Mesenchymal stem cell (in vitro differentiated cells and primary cell): ENCODE measurements around the gene KLK11.

ENCODE experiments used
- DNase-seq: peaks from one replicate; pipeline ENCODE4 v3.0.0-alpha.2; 2013
- H2AFZ ChIP-seq: one replicate; pipeline ENCODE4 v1.6.1; 2013; ENCODE audit warnings: low read depth, mild to moderate bottlenecking, control low read depth, inconsistent platforms, low read length, moderate library complexity
- H2AK5ac ChIP-seq: 2 replicates; pipeline ENCODE4 v1.6.1; 2013; ENCODE audit warnings: low read length, moderate library complexity, mild to moderate bottlenecking, inconsistent platforms; ENCODE audit not compliant: severe bottlenecking
- H2BK120ac ChIP-seq: one replicate; pipeline ENCODE4 v1.6.1; 2013; ENCODE audit warnings: low read depth, mild to moderate bottlenecking, inconsistent platforms, low read length, moderate library complexity
- H2BK12ac ChIP-seq, 2 experiments: one replicate each; pipeline ENCODE4 v1.6.1; 2013; ENCODE audit warnings: inconsistent platforms in 2 of 2, low read length in 2 of 2, mild to moderate bottlenecking in 2 of 2, moderate library complexity in 2 of 2, control low read depth in 1 of 2
- H2BK15ac ChIP-seq: one replicate; pipeline ENCODE4 v1.6.1; 2013; ENCODE audit warnings: mild to moderate bottlenecking, low read depth, inconsistent platforms; ENCODE audit not compliant: poor library complexity, severe bottlenecking
- H2BK5ac ChIP-seq: 2 replicates; pipeline ENCODE4 v1.6.1; 2013; ENCODE audit warnings: low read depth, mild to moderate bottlenecking, low read length, control low read depth, inconsistent platforms; ENCODE audit not compliant: poor library complexity, severe bottlenecking
- H3K14ac ChIP-seq, 2 experiments: one replicate each; pipeline ENCODE4 v1.6.1; 2013; ENCODE audit warnings: inconsistent platforms in 2 of 2, low read length in 2 of 2, control low read depth in 1 of 2, mild to moderate bottlenecking in 1 of 2, moderate library complexity in 1 of 2
- H3K18ac ChIP-seq, 2 experiments: one replicate each; pipeline ENCODE4 v1.6.1; 2013; ENCODE audit warnings: inconsistent platforms in 2 of 2, low read length in 2 of 2, control low read depth in 1 of 2, low read depth in 1 of 2, mild to moderate bottlenecking in 1 of 2
- H3K23ac ChIP-seq, 2 experiments: one replicate each; pipeline ENCODE4 v1.6.1; 2013; ENCODE audit warnings: inconsistent platforms in 2 of 2, low read length in 2 of 2, mild to moderate bottlenecking in 2 of 2, moderate library complexity in 2 of 2, control low read depth in 1 of 2
- H3K27ac ChIP-seq: 2 replicates; pipeline ENCODE4 v1.5.1; 2013; ENCODE audit warnings: mild to moderate bottlenecking, moderate library complexity, low read length, control low read depth, inconsistent platforms; ENCODE audit not compliant: poor library complexity, severe bottlenecking
- H3K27me3 ChIP-seq, 2 experiments: 2 replicates each; pipeline versions ENCODE4 v1.6.1 to v1.7.0; 2013; ENCODE audit warnings: low read length in 2 of 2, mild to moderate bottlenecking in 2 of 2, moderate library complexity in 2 of 2, control low read depth in 1 of 2, inconsistent platforms in 1 of 2; ENCODE audit not compliant: control insufficient read depth in 1 of 2, insufficient read depth in 1 of 2
- H3K36me3 ChIP-seq, 2 experiments: 2 replicates each; pipeline versions ENCODE4 v1.6.1 to v1.7.0; 2013; ENCODE audit warnings: low read length in 2 of 2, control low read depth in 1 of 2, inconsistent platforms in 1 of 2, low read depth in 1 of 2, mild to moderate bottlenecking in 1 of 2; ENCODE audit not compliant: insufficient read depth in 2 of 2, control insufficient read depth in 1 of 2
- H3K4ac ChIP-seq, 2 experiments: one replicate each; pipeline ENCODE4 v1.6.1; 2013; ENCODE audit warnings: inconsistent platforms in 2 of 2, low read length in 2 of 2, mild to moderate bottlenecking in 2 of 2, moderate library complexity in 2 of 2, control low read depth in 1 of 2, low read depth in 1 of 2
- H3K4me1 ChIP-seq: 2 replicates; pipeline ENCODE4 v1.6.1; 2013; ENCODE audit warnings: low read depth, low read length, control low read depth; ENCODE audit not compliant: control insufficient read depth, insufficient read depth
- H3K4me2 ChIP-seq: 2 replicates; pipeline ENCODE4 v1.6.1; 2013; ENCODE audit warnings: low read length, mild to moderate bottlenecking, inconsistent platforms; ENCODE audit not compliant: poor library complexity, severe bottlenecking
- H3K4me3 ChIP-seq, 2 experiments: 2 replicates each; pipeline versions ENCODE4 v1.5.1 to v1.7.0; 2013; ENCODE audit warnings: low read length in 2 of 2, mild to moderate bottlenecking in 2 of 2, control low read depth in 1 of 2, low read depth in 1 of 2; ENCODE audit not compliant: insufficient read depth in 1 of 2
- H3K79me1 ChIP-seq: replicated peaks from 2 replicates; pipeline ENCODE4 v1.6.1; 2013; ENCODE audit warnings: mild to moderate bottlenecking, control low read depth, low read length, inconsistent platforms; ENCODE audit not compliant: poor library complexity, severe bottlenecking
- H3K9ac ChIP-seq: 2 replicates; pipeline ENCODE4 v1.7.0; 2013; ENCODE audit warnings: mild to moderate bottlenecking, low read length, moderate library complexity
- H3K9me3 ChIP-seq: 2 replicates; pipeline ENCODE4 v1.7.0; 2013; ENCODE audit warnings: mild to moderate bottlenecking, low read length; ENCODE audit not compliant: control insufficient read depth
- H4K8ac ChIP-seq: one replicate; pipeline ENCODE4 v1.6.1; 2013; ENCODE audit warnings: inconsistent platforms, mild to moderate bottlenecking, low read length, moderate library complexity
- H4K91ac ChIP-seq: one replicate; pipeline ENCODE4 v1.6.1; 2013; ENCODE audit warnings: mild to moderate bottlenecking, low read length, inconsistent platforms
- WGBS: methylation state at CpG from one replicate; pipeline ENCODE4 v1.1.7; 2013; ENCODE audit warnings: mixed read lengths; 5-methylcytosine and 5-hydroxymethylcytosine counted together

KLK11 gene

DNA sequence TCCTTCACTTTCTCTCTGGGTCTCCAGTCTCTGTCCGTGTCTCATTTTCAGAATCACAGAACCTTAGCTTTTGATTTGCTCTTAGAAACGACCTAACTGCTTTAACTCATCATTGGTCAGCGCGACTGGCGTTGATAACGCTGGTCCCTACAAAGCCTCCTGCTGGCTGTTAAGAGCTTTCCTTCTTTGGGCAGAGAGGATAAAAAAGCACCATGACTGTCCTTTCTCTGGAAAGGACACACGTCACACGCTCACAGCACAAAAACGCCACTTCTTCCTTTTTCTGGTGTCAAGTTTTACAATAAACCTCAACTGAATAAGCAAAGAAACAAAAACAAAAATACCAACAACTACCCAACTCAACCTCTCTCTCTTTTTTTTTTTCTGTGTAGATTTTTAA, 10.1 kb upstream of the KLK11 start:
- Histone ChIP-seq H2AFZ (no peak overlapping the region), H3K4ac (no peak overlapping the region), H2BK120ac (no peak overlapping the region), H3K23ac (no peak overlapping the region), H2BK12ac (no peak overlapping the region), H2AK5ac (no peak overlapping the region), H2BK5ac (no peak overlapping the region), H3K18ac (no peak overlapping the region), H3K79me1 (no peaks in the 10 kb centered on the region), H3K4me3 (no peak overlapping the region), H3K36me3 (no peaks in the 10 kb centered on the region), H3K27ac (no peak overlapping the region), H3K4me2 (no peak overlapping the region), H4K8ac (no peak overlapping the region), H3K9ac (no peak overlapping the region), H3K14ac (no peak overlapping the region), H3K9me3 (no peaks in the 10 kb centered on the region), H4K91ac (no peak overlapping the region), H2BK15ac (no peak overlapping the region), H3K4me1 (no peaks in the 10 kb centered on the region), H3K27me3 (peaks cover 0 to 14% of the 10 kb centered on the region in 2 experiments)
- DNase-seq: no peak
- WGBS: 57% methylated on average over 9 of the region's 9 CpGs

DNA sequence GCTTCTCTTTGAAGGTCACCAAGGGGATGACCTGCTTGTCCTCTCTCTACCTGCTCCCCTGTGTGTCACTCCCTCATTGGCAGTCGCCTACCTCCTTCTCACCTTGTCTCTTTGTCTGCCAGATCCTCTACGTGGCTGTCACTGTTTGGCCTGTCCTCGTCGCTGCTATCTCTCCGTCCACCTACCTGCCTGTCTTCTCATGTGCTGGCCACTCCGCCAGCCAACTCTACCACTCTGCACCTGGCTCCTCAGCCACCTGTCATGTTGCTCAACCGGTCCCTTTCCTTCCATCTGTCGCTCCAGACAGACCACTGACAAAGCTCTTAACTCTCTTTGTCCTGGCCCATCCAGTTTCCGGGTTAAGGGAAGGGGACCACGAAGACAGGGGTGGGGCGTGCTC, 8.3 kb upstream of the KLK11 start, which contains the start of gene KLK12:
KLK12 (minus strand) TSS at position 299 of the 400 bp plus-strand sequence. CDS start 381 bp downstream, outside the sequence.
- no peak for DNase-seq
- 59% methylated on average over 8 of the region's 11 CpGs for WGBS
- peaks cover 0 to 14% of the 10 kb centered on the region in 2 experiments for H3K27me3 ChIP-seq
- H3K4me1 ChIP-seq: no peaks in the 10 kb centered on the region
- H2AFZ ChIP-seq: no peak within 1 kb of the TSS
- no peaks in the 10 kb centered on the region for H3K9me3 ChIP-seq
- H3K4me2 ChIP-seq: no peak within 1 kb of the TSS
- H3K79me1 ChIP-seq: no peaks in the 10 kb centered on the region
- H3K27ac ChIP-seq: no peak within 1 kb of the TSS
- H4K8ac ChIP-seq: no peak within 1 kb of the TSS
- H3K18ac ChIP-seq: no peak within 1 kb of the TSS
- no peaks in the 10 kb centered on the region for H3K36me3 ChIP-seq
- no peak within 1 kb of the TSS for H3K23ac ChIP-seq
- H3K4ac ChIP-seq: no peak within 1 kb of the TSS
- no peak within 1 kb of the TSS for H2BK5ac ChIP-seq
- no peak within 1 kb of the TSS for H3K14ac ChIP-seq
- H4K91ac ChIP-seq: no peak within 1 kb of the TSS
- no peak within 1 kb of the TSS for H2AK5ac ChIP-seq
- no peak within 1 kb of the TSS for H2BK12ac ChIP-seq
- H2BK120ac ChIP-seq: no peak within 1 kb of the TSS
- H3K4me3 ChIP-seq: no peak within 1 kb of the TSS
- no peak within 1 kb of the TSS for H2BK15ac ChIP-seq
- H3K9ac ChIP-seq: no peak within 1 kb of the TSS

DNA sequence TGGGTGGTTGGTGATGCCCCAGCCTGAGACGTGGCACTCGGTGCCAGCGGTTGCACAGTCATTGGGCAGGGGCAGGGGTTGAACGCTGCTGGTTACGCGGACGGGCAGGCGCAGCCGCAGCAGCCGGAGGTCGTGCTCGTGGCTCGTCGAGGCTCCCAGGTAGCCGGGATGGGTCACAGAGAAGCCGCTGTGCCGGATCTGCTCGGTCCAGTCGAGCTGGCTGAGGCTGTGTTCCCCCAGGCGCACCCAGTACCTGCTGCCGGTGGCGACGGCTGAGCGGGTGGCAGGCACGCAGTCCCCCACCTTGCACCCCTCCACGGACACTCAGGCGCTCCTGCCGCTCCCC, 5.4 kb upstream of the KLK11 start:
- no peak for DNase-seq
- no peaks in the 10 kb centered on the region for H3K9me3 ChIP-seq
- no peak overlapping the region for H2BK5ac ChIP-seq
- no peak overlapping the region for H2AK5ac ChIP-seq
- no peak overlapping the region for H3K4ac ChIP-seq
- no peaks in the 10 kb centered on the region for H3K4me1 ChIP-seq
- H3K36me3 ChIP-seq: no peaks in the 10 kb centered on the region
- no peak overlapping the region for H3K9ac ChIP-seq
- H3K27me3 ChIP-seq: peaks cover 0 to 32% of the 10 kb centered on the region in 2 experiments
- H4K91ac ChIP-seq: no peak overlapping the region
- no peak overlapping the region for H4K8ac ChIP-seq
- H2BK15ac ChIP-seq: no peak overlapping the region
- no peak overlapping the region for H3K4me2 ChIP-seq
- H3K14ac ChIP-seq: no peak overlapping the region
- no peak overlapping the region for H2BK12ac ChIP-seq
- 91% methylated on average over 28 of the region's 28 CpGs for WGBS
- no peak overlapping the region for H3K18ac ChIP-seq
- H3K4me3 ChIP-seq: no peak overlapping the region
- no peak overlapping the region for H3K23ac ChIP-seq
- no peak overlapping the region for H3K27ac ChIP-seq
- H3K79me1 ChIP-seq: no peaks in the 10 kb centered on the region
- H2AFZ ChIP-seq: no peak overlapping the region
- H2BK120ac ChIP-seq: no peak overlapping the region

DNA sequence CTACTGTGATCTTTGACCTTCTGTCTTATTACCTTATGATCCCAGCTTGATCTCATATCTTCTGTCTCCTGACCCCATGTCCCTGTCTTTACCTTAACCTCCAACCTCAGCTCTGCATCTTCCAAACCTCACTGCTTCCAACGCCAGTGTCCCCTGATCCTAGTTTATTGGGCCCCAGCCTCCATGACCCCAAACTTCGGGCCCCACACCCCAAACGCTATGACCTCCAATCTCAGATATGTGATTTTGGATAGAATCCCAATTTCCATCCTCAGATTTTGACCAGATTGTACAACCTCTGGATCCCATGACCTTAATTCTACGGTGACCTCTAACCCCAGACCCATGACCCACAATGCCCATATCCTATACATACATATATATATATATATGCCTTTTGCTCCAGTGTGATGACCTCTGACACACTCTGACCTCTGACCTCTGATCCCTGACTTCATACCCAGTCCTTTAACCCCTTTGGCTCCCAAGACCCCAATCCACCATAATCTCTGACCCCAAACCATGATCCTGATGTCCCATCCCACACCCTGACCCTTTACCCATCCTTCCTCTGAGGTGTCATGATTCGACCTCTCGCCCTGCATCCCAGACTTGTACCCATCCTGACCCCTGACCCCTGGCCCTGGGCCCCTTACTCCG, 4.9 kb upstream of the KLK11 start:
- Histone ChIP-seq H2BK15ac (no peak overlapping the region), H3K18ac (no peak overlapping the region)

More for the DNA sequence above, 4.9 kb upstream of the KLK11 start:
- Histone ChIP-seq H3K4me3 (no peak overlapping the region), H4K91ac (no peak overlapping the region), H3K79me1 (no peaks in the 10 kb centered on the region), H3K27ac (no peak overlapping the region), H3K9me3 (no peaks in the 10 kb centered on the region), H3K36me3 (no peaks in the 10 kb centered on the region), H3K14ac (no peak overlapping the region), H3K23ac (no peak overlapping the region), H3K9ac (no peak overlapping the region), H2AK5ac (no peak overlapping the region), H2BK120ac (no peak overlapping the region), H2BK5ac (no peak overlapping the region), H3K27me3 (peaks cover 0 to 36% of the 10 kb centered on the region in 2 experiments), H3K4me2 (no peak overlapping the region), H2BK12ac (no peak overlapping the region), H3K4ac (no peak overlapping the region), H3K4me1 (no peaks in the 10 kb centered on the region), H4K8ac (no peak overlapping the region), H2AFZ (no peak overlapping the region)
- no peak for DNase-seq
- WGBS: 84% methylated on average over 7 of the region's 7 CpGs
